GM19372 (cell line): Measurements from ENCODE around the gene STARD5.
"Not testable (repeated sequence)": the region's sequence is repeated elsewhere in the genome, so short reads cannot be mapped to it uniquely, and the experiment has no call there.

Experiments
- ATAC-seq: cut with Tn5 transposase; IDR thresholded peaks from one replicate; pipeline ENCODE4 v1.9.1; 2021; ENCODE audit warnings: mild to moderate bottlenecking, low read depth, moderate library complexity; ENCODE audit not compliant: unreplicated experiment

The STARD5 gene

GRCh38 chr15:81338170-81339007 is 14.4 kb upstream of the STARD5 start:
- no peak for ATAC-seq

GRCh38 chr15:81337713-81338157 is 13.8 kb upstream of the STARD5 start:
- ATAC-seq = no peak

GRCh38 chr15:81337241-81337640 is 13.3 kb upstream of the STARD5 start:
- ATAC-seq = no peak

- no peak for ATAC-seq
Observed at GRCh38 chr15:81336568-81336967, 12.6 kb upstream of the STARD5 start.

- ATAC-seq = no peak
Observed at GRCh38 chr15:81335631-81336030, 11.7 kb upstream of the STARD5 start.

GRCh38 chr15:81334768-81335435 is 11.0 kb upstream of the STARD5 start:
- ATAC-seq = no peak

- ATAC-seq = no peak
Observed at GRCh38 chr15:81333363-81333762, 9.4 kb upstream of the STARD5 start.

GRCh38 chr15:81332326-81332725 is 8.4 kb upstream of the STARD5 start:
- no peak for ATAC-seq

- ATAC-seq = no peak
Observed at GRCh38 chr15:81331600-81331999, 7.7 kb upstream of the STARD5 start.

- ATAC-seq = not testable (repeated sequence)
Observed at GRCh38 chr15:81331141-81331540, 7.2 kb upstream of the STARD5 start.

GRCh38 chr15:81330366-81331090 is 6.6 kb upstream of the STARD5 start:
- no peak for ATAC-seq

- no peak for ATAC-seq
Observed at GRCh38 chr15:81329446-81329845, 5.5 kb upstream of the STARD5 start.

- no peak for ATAC-seq
Observed at GRCh38 chr15:81327516-81327915, 3.6 kb upstream of the STARD5 start.

- ATAC-seq = no peak
Observed at GRCh38 chr15:81326466-81327212, 2.7 kb upstream of the STARD5 start.

GRCh38 chr15:81323559-81323943 is 390 bp downstream of the STARD5 start:
- ATAC-seq = peak; percentile 3

GRCh38 chr15:81322676-81323253 is 1.2 kb downstream of the STARD5 start:
- ATAC-seq = no peak

GRCh38 chr15:81321667-81322066 is 2.3 kb downstream of the STARD5 start:
- no peak for ATAC-seq

- ATAC-seq = no peak
Observed at GRCh38 chr15:81317642-81318017, 6.3 kb downstream of the STARD5 start.

- no peak for ATAC-seq
Observed at GRCh38 chr15:81316267-81316666, 7.7 kb downstream of the STARD5 start.

GRCh38 chr15:81315452-81316175 is 8.3 kb downstream of the STARD5 start:
- no peak for ATAC-seq
